Right atrium auricular region (tissue), 2 donors: ENCODE results near the gene SENP7. TPM values are rescaled to one million over a fixed set of nuclear protein-coding genes. Genes with fewer than 3 reads are reported as not detected.

Experiments
- DNase-seq: peaks from one replicate; pipeline ENCODE4 v3.0.0-alpha.2; 2019; ENCODE audit warnings: low spot score
- H3K27ac ChIP-seq, 2 donors: fragments of 200-600 bp; sonication (generic); 1 replicate in 1 of 2; 2 replicates in 1 of 2; pipeline ENCODE4 v1.5.1; 2016 to 2019
- H3K27me3 ChIP-seq, 2 donors: fragments of 200-600 bp; sonication (generic); one replicate each; pipeline versions ENCODE4 v1.5.1 to v1.6.0; 2017 to 2019
- H3K36me3 ChIP-seq: fragments of 200-600 bp; sonication (generic); one replicate; pipeline ENCODE4 v1.5.1; 2016
- H3K4me1 ChIP-seq, 2 donors: fragments of 200-600 bp; sonication (generic); one replicate each; pipeline versions ENCODE4 v1.5.1 to v1.6.0; 2017 to 2019
- H3K4me3 ChIP-seq, 2 donors: fragments of 200-600 bp; sonication (generic); 1 replicate in 1 of 2; 2 replicates in 1 of 2; pipeline ENCODE4 v1.5.1; 2017 to 2019; ENCODE audit warnings: mild to moderate bottlenecking in 1 of 2, moderate library complexity in 1 of 2
- H3K9me3 ChIP-seq, 2 donors: fragments of 200-600 bp; sonication (generic); one replicate each; pipeline ENCODE4 v1.5.1; 2019
- CTCF ChIP-seq, 2 donors: fragments of 200-600 bp; sonication (generic); IDR thresholded peaks; one replicate each; pipeline ENCODE4 v1.5.1; 2019; ENCODE audit warnings: antibody characterized with exemption in 2 of 2
- total RNA-seq, 2 donors: library from RNA; depleted of rRNA; stranded (reverse); fragments of >200 nt; gene quantifications; one replicate each; pipeline ENCODE4 v1.1.0, GENCODE V29; 2016

Gene SENP7
- total RNA-seq, 2 donors from 2014 or later = 6.1 to 10.1 TPM

GRCh38 chr3:101513419-101513986 is 491 bp upstream of the SENP7 start:
- no peaks in the 10 kb centered on the region for H3K36me3 ChIP-seq
- H3K4me3 ChIP-seq = peak overlapping the region; percentile 86 to 88

GRCh38 chr3:101512396-101512645 is 691 bp downstream of the SENP7 start:
- DNase-seq = no peak
- peaks cover 0 to 15% of the 10 kb centered on the region in 2 donors for H3K4me1 ChIP-seq
- H3K9me3 ChIP-seq = no peaks in the 10 kb centered on the region
- H3K36me3 ChIP-seq = no peaks in the 10 kb centered on the region
- no peak for TF ChIP-seq CTCF (IDR thresholded peaks at IDR 0.05)
- H3K27me3 ChIP-seq = no peaks in the 10 kb centered on the region
- H3K27ac ChIP-seq = peak overlapping the region; percentile 93 to 98
- peak overlapping the region; percentile 86 to 88 for H3K4me3 ChIP-seq

More at GRCh38 chr3:101513419-101513986, 491 bp upstream of the SENP7 start:
- TF ChIP-seq CTCF (IDR thresholded peaks at IDR 0.05) = no peak
- peak overlapping the region; percentile 93 to 98 for H3K27ac ChIP-seq
- peaks cover 0 to 15% of the 10 kb centered on the region in 2 donors for H3K4me1 ChIP-seq
- DNase-seq = no peak
- H3K27me3 ChIP-seq = no peaks in the 10 kb centered on the region
- no peaks in the 10 kb centered on the region for H3K9me3 ChIP-seq

GRCh38 chr3:101509811-101510210 is 3.2 kb downstream of the SENP7 start:
- H3K27ac ChIP-seq = no peak overlapping the region
- TF ChIP-seq CTCF (IDR thresholded peaks at IDR 0.05) = no peak
- H3K36me3 ChIP-seq = no peaks in the 10 kb centered on the region
- no peak overlapping the region for H3K4me3 ChIP-seq
- no peak for DNase-seq
- H3K9me3 ChIP-seq = no peaks in the 10 kb centered on the region
- H3K27me3 ChIP-seq = no peaks in the 10 kb centered on the region
- peaks cover 0 to 15% of the 10 kb centered on the region in 2 donors for H3K4me1 ChIP-seq

- no peak for DNase-seq
- Histone ChIP-seq H3K36me3 (no peaks in the 10 kb centered on the region), H3K9me3 (no peaks in the 10 kb centered on the region), H3K4me3 (no peak overlapping the region), H3K4me1 (peaks cover 0 to 15% of the 10 kb centered on the region in 2 donors), H3K27me3 (no peaks in the 10 kb centered on the region), H3K27ac (no peak overlapping the region)
- no peak for TF ChIP-seq CTCF (IDR thresholded peaks at IDR 0.05)
These were observed 3.7 kb downstream of the SENP7 start for GRCh38 chr3:101509281-101509680.

- no peak for DNase-seq
- H3K4me1 ChIP-seq = no peaks in the 10 kb centered on the region
- H3K27ac ChIP-seq = no peak overlapping the region
- no peaks in the 10 kb centered on the region for H3K9me3 ChIP-seq
- H3K4me3 ChIP-seq = no peak overlapping the region
- TF ChIP-seq CTCF (IDR thresholded peaks at IDR 0.05) = no peak
- H3K27me3 ChIP-seq = no peaks in the 10 kb centered on the region
- H3K36me3 ChIP-seq = no peaks in the 10 kb centered on the region
These were observed 11.2 kb downstream of the SENP7 start for GRCh38 chr3:101501783-101502182.

GRCh38 chr3:101500208-101500607 is 12.8 kb downstream of the SENP7 start:
- Histone ChIP-seq H3K36me3 (no peaks in the 10 kb centered on the region), H3K9me3 (no peaks in the 10 kb centered on the region)

More at GRCh38 chr3:101500208-101500607, 12.8 kb downstream of the SENP7 start:
- DNase-seq = no peak
- H3K4me1 ChIP-seq = no peaks in the 10 kb centered on the region
- no peak overlapping the region for H3K4me3 ChIP-seq
- no peaks in the 10 kb centered on the region for H3K27me3 ChIP-seq
- H3K27ac ChIP-seq = no peak overlapping the region
- no peak for TF ChIP-seq CTCF (IDR thresholded peaks at IDR 0.05)
